IMR-90 (cell line): ENCODE measurements around the gene CNTFR. TPM values are rescaled to one million over a fixed set of nuclear protein-coding genes. Genes with fewer than 3 reads are reported as not detected.

Experiments used
- polyA plus RNA-seq, 3 experiments: library from polyadenylated mRNA; depleted of rRNA; stranded (reverse); fragments of >200 nt; gene quantifications; 2 replicates each; pipeline ENCODE4 v1.2.3, GENCODE V29; 2012; ENCODE audit warnings: low replicate concordance in 1 of 3
- total RNA-seq: library from RNA; depleted of rRNA; stranded (reverse); fragments of >200 nt; gene quantifications from 2 replicates; pipeline ENCODE4 v1.2.3, GENCODE V29; 2012; rRNA removed

Gene CNTFR
- total and polyA plus RNA-seq, 2 of the 4 experiments (the other 2 are of a cell fraction), result not detected

Other genes starting within 250 kb of the CNTFR start
- gene MYORG, start 212.8 kb downstream of the CNTFR start, total RNA-seq, result 0.36 and 0.56 TPM in 2 replicates
- gene MYORG, start 212.8 kb downstream of the CNTFR start, polyA plus RNA-seq (2012; rRNA removed), result 0.60 TPM in 2 replicates
- gene FAM219A, start 131.2 kb downstream of the CNTFR start, total RNA-seq, result 4.8 and 5.6 TPM in 2 replicates
- gene FAM219A, start 131.2 kb downstream of the CNTFR start, polyA plus RNA-seq (2012; rRNA removed), result 20.1 and 20.8 TPM in 2 replicates
- gene DNAI1, start 130.9 kb downstream of the CNTFR start, total RNA-seq, result not detected in 2 replicates
- not detected in 2 replicates for gene DNAI1, start 130.9 kb downstream of the CNTFR start, polyA plus RNA-seq (2012; rRNA removed)
- not detected in 2 replicates for gene ENHO, start 66.7 kb downstream of the CNTFR start, total RNA-seq
- 0.10 TPM in 1 of 2 replicates, not detected in the other for gene ENHO, start 66.7 kb downstream of the CNTFR start, polyA plus RNA-seq (2012; rRNA removed)
- 13.3 and 20.4 TPM in 2 replicates for gene RPP25L, start 22.4 kb upstream of the CNTFR start, total RNA-seq
- 26.3 and 27.6 TPM in 2 replicates for gene RPP25L, start 22.4 kb upstream of the CNTFR start, polyA plus RNA-seq (2012; rRNA removed)
- gene DCTN3, start 30.8 kb upstream of the CNTFR start, total RNA-seq, result 104 and 122 TPM in 2 replicates
- 183 and 186 TPM in 2 replicates for gene DCTN3, start 30.8 kb upstream of the CNTFR start, polyA plus RNA-seq (2012; rRNA removed)
- not detected in 2 replicates for gene ARID3C, start 39.3 kb upstream of the CNTFR start, total RNA-seq
- gene ARID3C, start 39.3 kb upstream of the CNTFR start, polyA plus RNA-seq (2012; rRNA removed), result 0.07 TPM in 1 of 2 replicates, not detected in the other
- gene SIGMAR1, start 48.1 kb upstream of the CNTFR start, total RNA-seq, result 38.6 and 44.6 TPM in 2 replicates
- 88.9 and 93.1 TPM in 2 replicates for gene SIGMAR1, start 48.1 kb upstream of the CNTFR start, polyA plus RNA-seq (2012; rRNA removed)
- 12.5 and 15.8 TPM in 2 replicates for gene GALT, start 57.0 kb upstream of the CNTFR start, total RNA-seq
- 34.6 and 36.6 TPM in 2 replicates for gene GALT, start 57.0 kb upstream of the CNTFR start, polyA plus RNA-seq (2012; rRNA removed)
- 6.9 and 8.2 TPM in 2 replicates for gene IL11RA, start 62.5 kb upstream of the CNTFR start, total RNA-seq
- gene IL11RA, start 62.5 kb upstream of the CNTFR start, polyA plus RNA-seq (2012; rRNA removed), result 15.9 and 19.2 TPM in 2 replicates
- 0.18 TPM in 1 of 2 replicates, not detected in the other for gene CCL27, start 72.9 kb upstream of the CNTFR start, total RNA-seq
- 0.17 and 0.26 TPM in 2 replicates for gene CCL27, start 72.9 kb upstream of the CNTFR start, polyA plus RNA-seq (2012; rRNA removed)
- gene CCL19, start 101.6 kb upstream of the CNTFR start, total RNA-seq, result not detected in 2 replicates
- not detected in 2 replicates for gene CCL19, start 101.6 kb upstream of the CNTFR start, polyA plus RNA-seq (2012; rRNA removed)
- gene CCL21, start 120.4 kb upstream of the CNTFR start, total RNA-seq, result not detected in 2 replicates
- gene CCL21, start 120.4 kb upstream of the CNTFR start, polyA plus RNA-seq (2012; rRNA removed), result not detected in 2 replicates